Astrocyte of the spinal cord (primary cell): Measurements from ENCODE around the gene CCL1.

ENCODE experiments used
- DNase-seq: peaks from one replicate; pipeline ENCODE4 v3.0.0; 2011; ENCODE audit warnings: low read depth, low spot score
- H3K4me3 ChIP-seq: 2 replicates; pipeline ENCODE4 v1.5.1; 2011; ENCODE audit warnings: low read depth, mild to moderate bottlenecking, low read length, moderate library complexity
- in situ Hi-C: cut with HindIII; loops from 2 replicates; pipeline ENCODE4 v1.10.0; 2017; ENCODE audit warnings: low sequenced_read_pairs
- TF ChIP-seq, protein P1 (sequence below): IDR thresholded peaks from 2 replicates; pipeline ENCODE4 v1.5.1; 2012; ENCODE audit warnings: low read depth, mild to moderate bottlenecking, low read length, inconsistent platforms

Gene CCL1

DNA sequence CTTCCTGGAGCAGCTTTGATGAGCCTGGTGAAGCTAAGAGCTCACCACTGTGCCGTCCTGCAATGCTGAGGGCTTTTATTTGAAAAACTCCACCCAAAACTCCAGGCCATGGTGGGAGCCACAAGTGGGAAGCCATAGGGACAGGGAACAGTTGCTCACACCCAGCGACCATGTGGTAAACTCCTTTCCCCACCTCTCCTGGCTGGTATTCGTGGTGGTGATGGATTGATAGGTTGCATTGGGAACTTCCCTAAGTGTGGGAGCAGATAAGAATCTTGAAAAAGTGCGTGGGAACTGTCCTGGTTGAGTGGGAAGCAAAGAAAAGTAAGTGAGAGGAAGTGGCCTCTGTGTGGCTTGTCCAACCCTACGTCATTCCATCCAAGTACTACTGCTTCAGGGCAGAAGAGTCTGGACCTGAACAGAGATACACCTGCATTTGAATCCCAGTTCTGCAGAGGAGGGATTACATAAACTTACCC lies at the start of gene CCL1:
CCL1 (minus strand) TSS at position 51 of the 479 bp plus-strand sequence. CDS start 72 bp downstream, outside the sequence.
- DNase-seq: no peak
- H3K4me3 ChIP-seq: no peak within 1 kb of the TSS
- TF ChIP-seq, protein P1, sequence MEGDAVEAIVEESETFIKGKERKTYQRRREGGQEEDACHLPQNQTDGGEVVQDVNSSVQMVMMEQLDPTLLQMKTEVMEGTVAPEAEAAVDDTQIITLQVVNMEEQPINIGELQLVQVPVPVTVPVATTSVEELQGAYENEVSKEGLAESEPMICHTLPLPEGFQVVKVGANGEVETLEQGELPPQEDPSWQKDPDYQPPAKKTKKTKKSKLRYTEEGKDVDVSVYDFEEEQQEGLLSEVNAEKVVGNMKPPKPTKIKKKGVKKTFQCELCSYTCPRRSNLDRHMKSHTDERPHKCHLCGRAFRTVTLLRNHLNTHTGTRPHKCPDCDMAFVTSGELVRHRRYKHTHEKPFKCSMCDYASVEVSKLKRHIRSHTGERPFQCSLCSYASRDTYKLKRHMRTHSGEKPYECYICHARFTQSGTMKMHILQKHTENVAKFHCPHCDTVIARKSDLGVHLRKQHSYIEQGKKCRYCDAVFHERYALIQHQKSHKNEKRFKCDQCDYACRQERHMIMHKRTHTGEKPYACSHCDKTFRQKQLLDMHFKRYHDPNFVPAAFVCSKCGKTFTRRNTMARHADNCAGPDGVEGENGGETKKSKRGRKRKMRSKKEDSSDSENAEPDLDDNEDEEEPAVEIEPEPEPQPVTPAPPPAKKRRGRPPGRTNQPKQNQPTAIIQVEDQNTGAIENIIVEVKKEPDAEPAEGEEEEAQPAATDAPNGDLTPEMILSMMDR: no peak
- in situ Hi-C loops: loop anchor here (25.0 kb wide), 1 partner anchor 176 kb away; no protein-coding TSS in a partner anchor

GRCh38 chr17:34412534-34412933 lies 49.5 kb upstream of the CCL1 start:
- no peak overlapping the region for H3K4me3 ChIP-seq
- in situ Hi-C loops: no loop called here
- DNase-seq: no peak
- TF ChIP-seq, protein P1: no peak

DNA sequence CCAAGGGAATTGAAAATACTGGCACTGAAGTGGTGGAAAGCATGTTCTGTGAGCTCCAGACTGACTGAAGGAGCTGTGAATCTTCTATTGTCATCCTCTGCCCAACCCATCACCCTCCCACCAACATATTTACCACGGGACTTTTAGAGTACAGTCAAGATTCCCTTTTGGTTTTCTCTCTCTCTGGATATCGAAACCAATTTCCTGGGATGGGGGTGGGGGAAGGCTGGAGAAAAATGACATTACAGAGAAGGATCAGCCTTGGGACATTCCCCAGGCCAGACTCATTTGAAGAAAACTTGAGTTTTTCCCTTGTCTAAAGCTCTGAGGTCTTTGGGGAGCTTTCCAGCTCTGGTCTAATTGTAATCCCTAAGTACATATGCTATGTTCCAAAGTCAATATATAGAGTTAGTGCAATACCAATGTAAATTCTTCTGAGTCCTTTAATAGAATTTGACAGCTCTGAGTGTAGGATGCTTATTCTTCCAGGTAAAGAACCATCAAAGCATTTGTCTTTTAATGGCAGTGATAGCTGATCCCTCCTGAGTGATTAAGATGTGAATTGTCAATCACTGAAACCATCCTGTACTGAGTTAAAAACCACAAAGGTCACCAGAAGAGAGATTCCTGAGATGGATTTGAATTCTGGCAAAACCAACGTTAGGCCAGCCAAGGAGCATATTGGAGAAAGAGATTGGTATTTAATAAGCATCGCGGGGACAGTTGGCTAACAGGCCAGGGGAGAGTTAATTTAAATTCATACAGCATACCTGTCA lies 48.8 kb upstream of the CCL1 start:
- TF ChIP-seq, protein P1: no peak
- in situ Hi-C loops: no loop called here
- no peak overlapping the region for H3K4me3 ChIP-seq
- no peak for DNase-seq

- in situ Hi-C loops: no loop called here
- H3K4me3 ChIP-seq: no peak overlapping the region
- no peak for DNase-seq
- TF ChIP-seq, protein P1: no peak
These were observed 46.3 kb upstream of the CCL1 start for GRCh38 chr17:34409352-34409751.

GRCh38 chr17:34408439-34408838 lies 45.4 kb upstream of the CCL1 start:
- no peak for DNase-seq
- no peak overlapping the region for H3K4me3 ChIP-seq
- in situ Hi-C loops: no loop called here
- TF ChIP-seq, protein P1: no peak

DNA sequence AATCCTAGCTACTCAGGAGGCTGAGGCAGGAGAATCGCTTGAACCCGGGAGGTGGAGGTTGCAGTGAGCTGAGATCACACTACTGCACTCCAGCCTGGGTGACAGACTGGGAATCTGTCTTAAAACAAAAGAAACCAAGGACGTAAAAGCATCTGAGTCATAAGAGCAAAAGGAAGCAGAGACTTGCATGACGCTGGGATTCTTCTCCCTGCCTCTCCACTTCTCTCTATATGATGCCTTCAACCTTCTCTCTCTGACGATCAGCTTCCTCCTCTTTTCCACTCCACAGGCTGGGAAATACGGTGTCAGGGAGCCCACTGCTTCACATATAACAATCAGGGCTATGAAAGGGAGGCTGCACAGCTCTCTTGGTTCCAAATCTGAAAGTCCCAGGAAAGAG lies 43.2 kb upstream of the CCL1 start:
- no peak overlapping the region for H3K4me3 ChIP-seq
- DNase-seq: no peak
- TF ChIP-seq, protein P1: no peak
- in situ Hi-C loops: no loop called here
